ENCODE measurements around the gene SORCS2.

DNA sequence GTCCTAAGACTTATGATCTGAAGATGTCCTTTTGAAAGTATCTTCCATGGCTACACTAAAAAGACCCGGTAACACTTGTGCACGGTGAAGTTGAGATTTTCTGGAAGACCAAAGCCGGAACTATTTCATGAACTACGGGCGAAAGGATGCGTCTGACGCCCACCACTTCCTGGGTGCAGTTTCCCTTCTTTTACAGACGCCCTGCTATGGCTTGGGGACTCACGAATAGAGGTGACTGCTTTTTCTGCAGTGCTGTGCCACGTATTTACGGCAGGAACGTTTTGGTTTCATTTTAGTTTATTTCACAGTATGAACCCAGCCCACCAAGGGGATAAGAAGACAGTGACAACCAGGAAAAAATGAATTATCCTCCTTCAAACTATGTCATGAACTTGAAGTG is 566.9 kb downstream of the SORCS2 start:
- TF ChIP-seq, protein P1, sequence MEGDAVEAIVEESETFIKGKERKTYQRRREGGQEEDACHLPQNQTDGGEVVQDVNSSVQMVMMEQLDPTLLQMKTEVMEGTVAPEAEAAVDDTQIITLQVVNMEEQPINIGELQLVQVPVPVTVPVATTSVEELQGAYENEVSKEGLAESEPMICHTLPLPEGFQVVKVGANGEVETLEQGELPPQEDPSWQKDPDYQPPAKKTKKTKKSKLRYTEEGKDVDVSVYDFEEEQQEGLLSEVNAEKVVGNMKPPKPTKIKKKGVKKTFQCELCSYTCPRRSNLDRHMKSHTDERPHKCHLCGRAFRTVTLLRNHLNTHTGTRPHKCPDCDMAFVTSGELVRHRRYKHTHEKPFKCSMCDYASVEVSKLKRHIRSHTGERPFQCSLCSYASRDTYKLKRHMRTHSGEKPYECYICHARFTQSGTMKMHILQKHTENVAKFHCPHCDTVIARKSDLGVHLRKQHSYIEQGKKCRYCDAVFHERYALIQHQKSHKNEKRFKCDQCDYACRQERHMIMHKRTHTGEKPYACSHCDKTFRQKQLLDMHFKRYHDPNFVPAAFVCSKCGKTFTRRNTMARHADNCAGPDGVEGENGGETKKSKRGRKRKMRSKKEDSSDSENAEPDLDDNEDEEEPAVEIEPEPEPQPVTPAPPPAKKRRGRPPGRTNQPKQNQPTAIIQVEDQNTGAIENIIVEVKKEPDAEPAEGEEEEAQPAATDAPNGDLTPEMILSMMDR (IDR thresholded peaks at IDR 0.05; ENCODE audit: low read depth, low read length) = no peak
- no peak for TF ChIP-seq EZH2phosphoT487 (IDR thresholded peaks at IDR 0.05; ENCODE audit: low read depth)
